ENCODE measurements around the gene TSEN54.

Gene TSEN54

DNA sequence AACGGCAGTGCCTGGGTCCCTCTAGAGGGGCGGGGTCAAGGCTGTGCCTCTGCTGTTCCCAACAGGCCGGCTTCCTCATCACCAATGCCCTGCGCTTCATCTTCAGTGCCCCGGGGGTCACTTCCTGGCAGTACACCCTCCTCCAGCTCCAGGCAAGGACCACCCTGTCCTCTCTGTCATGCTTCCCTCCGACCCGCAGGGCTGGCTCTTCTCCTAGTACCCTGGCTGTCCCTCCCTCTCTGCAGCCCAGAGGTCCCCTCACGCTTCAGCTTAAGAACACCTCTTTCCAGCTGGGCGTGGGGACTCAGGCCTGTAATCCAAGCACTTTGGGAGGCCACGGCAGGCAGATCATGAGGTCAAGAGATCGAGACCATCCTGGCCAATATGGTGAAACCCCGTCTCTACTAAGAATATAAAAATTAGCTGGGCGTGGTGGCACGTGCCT, 26.8 kb upstream of the TSEN54 start:
- no peak for DNase-seq

GRCh38 chr17:75490173-75490743, 26.1 kb upstream of the TSEN54 start:
- no peak for DNase-seq

- DNase-seq = no peak
Measured at GRCh38 chr17:75490953-75491649, 25.2 kb upstream of the TSEN54 start.

DNA sequence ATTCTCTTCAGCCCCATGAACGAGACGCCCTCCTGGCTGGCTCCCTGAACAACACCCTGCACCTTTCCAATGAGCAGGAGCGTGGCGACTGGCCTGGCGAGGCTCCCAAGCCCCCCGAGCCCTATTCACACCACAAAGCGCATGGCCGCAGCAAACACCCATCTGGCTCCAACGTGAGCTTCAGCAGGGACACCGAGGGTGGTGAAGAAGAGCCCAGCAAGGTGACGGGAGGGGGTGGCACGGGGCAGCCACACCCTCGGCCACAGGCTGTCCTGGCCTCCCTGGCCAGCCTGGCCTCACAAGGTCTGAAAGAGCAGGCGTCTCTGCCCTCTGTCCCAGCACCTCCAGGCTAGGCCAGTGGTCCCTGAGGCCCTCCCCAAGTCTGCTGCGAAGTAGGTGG, 24.6 kb upstream of the TSEN54 start:
- no peak for DNase-seq

GRCh38 chr17:75492555-75493168, 23.7 kb upstream of the TSEN54 start:
- no peak for DNase-seq

DNA sequence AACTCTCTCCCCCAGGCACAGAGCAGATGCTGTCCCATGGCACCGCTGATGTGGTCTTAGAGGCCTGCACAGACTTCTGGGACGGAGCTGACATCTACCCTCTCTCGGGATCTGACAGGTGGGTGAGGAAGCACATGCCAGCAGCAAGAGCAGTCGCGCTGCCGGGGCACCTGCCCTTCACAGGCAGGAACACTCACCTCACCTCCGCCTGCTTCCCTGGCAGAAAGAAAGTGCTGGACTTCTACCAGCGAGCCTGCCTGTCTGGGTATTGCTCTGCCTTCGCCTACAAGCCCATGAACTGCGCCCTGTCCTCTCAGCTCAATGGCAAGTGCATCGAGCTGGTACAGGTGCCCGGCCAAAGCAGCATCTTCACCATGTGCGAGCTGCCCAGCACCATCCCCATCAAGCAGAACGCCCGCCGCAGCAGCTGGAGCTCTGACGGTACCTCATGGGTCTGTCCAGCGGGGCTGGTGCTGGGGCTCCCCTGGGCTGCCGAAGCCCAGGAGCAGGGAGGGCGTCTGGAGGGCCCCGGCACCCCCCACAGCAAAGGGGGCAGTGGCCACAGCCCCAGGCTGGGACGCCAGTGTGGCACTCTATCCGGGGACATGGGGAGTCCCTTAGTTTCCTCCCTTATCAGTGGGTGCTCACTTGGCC, 22.7 kb upstream of the TSEN54 start:
- DNase-seq = no peak

GRCh38 chr17:75494326-75494877, 21.9 kb upstream of the TSEN54 start:
- DNase-seq = no peak

- DNase-seq = no peak
Measured at GRCh38 chr17:75496005-75496404, 20.3 kb upstream of the TSEN54 start.

DNA sequence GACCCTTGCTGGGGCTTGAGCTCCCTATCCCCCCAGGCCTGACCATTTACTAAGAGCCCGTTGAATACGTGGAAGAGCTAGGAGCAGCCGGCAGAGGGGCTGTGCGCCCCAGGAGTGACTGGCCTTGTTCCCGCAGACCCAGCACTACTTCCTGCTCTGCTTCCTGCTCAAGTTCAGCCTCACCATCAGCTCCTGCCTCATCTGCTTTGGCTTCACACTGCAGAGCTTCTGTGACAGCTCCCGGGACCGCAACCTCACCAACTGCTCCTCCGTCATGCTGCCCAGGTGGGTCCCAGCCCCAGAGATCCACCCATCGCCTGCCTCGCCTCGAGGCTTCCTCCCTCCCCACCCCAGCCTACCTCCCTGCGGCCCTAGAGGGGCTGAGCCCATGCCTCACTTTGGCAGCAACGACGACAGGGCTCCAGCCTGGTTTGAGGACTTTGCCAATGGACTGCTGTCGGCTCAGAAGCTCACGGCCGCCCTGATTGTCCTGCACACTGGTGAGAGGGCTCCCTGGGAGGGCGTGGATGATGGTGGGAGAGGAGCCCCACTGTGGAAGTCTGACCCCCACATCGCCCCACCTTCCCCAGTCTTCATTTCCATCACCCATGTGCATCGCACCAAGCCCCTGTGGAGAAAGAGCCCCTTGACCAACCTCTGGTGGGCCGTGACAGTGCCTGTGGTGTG, 18.1 kb upstream of the TSEN54 start:
- no peak for DNase-seq

DNA sequence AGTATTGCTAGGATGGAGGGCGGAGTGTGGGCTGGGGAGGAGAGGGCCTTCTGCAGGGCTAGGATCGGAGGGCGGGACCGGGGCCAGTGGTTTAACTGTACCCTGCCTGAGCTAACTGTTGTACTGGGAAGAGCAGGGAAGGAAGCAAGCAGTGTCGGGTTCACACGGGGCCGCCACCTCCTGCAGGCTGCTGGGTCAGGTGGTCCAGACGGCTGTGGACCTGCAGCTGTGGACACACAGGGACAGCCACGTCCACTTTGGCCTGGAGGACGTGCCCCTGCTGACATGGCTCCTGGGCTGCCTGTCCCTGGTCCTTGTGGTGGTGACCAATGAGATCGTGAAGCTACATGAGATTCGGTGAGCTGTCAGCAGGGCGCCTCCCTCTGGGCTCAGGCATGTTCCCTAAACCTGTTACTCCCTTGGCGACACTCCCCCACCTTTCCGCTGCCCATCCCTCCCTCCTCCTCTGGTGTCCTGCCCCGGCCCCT, 17.6 kb upstream of the TSEN54 start:
- no peak for DNase-seq

GRCh38 chr17:75499313-75500022, 16.9 kb upstream of the TSEN54 start:
- DNase-seq = no peak

- DNase-seq = no peak
Measured at GRCh38 chr17:75500419-75501216, 15.7 kb upstream of the TSEN54 start.

DNA sequence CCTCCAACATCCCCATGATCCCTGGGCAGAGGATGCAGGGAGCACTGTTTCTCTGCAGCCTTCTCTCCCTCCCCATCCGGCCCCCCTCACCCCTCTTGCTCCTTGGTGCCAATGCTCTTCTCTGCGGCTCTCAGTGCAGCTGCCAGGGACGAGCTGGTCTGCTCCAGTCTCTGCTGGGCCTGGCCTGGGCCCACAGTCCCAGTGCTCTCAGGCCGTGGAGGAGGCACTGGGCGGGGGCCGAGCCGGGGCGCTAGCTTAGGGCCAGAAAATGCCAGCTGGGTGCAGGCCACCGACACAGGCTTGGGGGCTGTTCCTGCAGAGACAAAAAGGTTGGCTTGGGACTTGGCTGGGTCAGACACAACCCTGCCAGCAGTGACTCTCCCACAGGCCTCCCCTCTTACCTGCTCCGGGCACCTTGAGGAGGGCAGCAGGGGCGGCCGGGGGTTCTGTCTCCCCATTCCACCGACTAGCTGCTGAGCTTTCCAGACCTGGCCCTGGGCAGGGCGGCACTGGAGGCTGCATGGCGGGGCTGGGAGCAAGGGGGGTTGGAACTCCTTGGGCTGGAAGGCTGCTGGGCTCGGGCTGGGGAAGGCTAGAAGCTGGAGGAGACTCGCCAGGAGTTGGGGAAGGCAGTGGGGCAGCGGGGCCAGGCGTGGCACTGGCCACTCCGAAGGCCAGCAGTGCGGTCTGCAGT, 14.8 kb upstream of the TSEN54 start:
- no peak for DNase-seq

GRCh38 chr17:75502072-75502720, 14.1 kb upstream of the TSEN54 start:
- DNase-seq = no peak

DNA sequence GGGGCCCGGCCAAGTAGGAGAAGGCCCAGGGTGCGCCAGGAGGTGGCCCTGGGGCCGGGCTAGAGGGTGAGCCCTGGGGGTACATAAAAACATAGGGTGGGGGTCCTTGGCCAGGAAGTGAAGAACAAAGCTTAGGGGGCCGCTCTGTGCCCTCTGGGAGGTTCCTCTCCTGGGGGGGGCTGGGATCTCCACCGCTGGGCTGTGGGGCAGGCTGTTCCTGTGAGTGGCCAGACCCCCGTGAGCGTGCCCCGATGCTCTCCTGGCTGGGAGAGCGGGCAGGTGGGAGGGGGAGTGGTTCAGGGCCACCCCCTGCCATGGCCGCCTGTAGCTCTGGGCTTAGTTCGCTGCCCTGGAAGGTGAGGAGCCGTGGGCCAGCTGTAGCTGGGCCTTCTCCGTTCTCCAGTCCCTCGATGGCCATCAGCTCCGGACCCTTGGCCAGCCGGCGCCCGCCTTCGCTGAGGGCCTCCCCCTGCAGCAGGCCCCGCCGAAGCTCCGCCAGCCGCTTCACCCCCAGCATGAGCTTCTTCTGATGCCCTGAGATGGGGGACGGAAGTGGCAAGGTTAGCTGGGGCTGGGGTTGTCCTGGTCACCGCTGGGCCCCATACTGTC, 13.5 kb upstream of the TSEN54 start:
- DNase-seq = no peak

DNA sequence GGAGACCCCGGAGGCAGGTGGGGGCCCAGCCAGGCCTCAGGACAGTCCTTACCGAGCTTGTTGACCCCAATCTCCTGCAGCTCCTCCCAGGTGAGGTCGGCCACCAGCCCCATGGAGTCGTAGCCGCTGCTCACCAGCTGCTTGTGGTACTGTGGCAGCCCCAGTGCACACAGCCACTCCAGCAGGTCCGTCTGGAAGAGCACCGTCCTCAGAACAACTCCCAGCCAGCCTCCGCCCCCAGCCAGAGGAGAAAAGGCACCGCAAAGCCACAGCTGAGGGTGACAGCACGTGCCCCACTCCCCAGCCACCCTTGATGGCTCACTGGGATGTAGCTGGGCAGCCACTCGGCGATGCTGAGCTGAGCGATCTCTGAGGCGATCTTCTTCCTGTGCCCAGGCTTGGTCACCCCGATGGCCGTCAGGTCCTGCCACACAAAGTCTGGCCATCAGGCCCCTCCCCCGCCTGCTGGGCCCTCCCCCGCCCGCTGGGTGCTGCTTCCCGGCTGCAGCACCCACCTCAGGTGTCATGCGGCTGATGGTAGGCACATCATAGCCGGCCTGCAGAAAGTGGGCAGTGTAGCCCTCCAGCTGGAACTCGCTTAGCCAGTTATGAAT, 12.9 kb upstream of the TSEN54 start:
- no peak for DNase-seq

- DNase-seq = no peak
Measured at GRCh38 chr17:75503976-75504346, 12.4 kb upstream of the TSEN54 start.

- no peak for DNase-seq
Measured at GRCh38 chr17:75504347-75505151, 11.8 kb upstream of the TSEN54 start.

DNA sequence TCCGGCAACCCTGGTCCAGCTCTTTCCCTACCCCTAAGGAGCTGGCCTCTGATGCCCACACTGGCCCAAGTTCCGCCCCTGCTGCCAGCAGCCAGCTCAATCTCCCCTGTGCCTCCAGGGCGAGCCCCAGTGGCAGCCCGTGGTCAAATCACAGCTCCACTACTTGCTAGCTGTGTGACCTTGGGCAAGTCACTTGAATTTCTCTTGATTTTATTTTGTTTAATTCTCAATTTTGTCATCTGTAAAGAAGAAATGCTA, 11.2 kb upstream of the TSEN54 start:
- no peak for DNase-seq
